DOHH2 (cell line): ENCODE measurements around the gene KLHL6.

ENCODE experiments used
- H3F3A ChIP-seq: fragments of 200-600 bp; sonication (generic), shearing (Covaris generic); 2 replicates; pipeline ENCODE4 v1.6.0; 2016; ENCODE audit warnings: antibody characterized with exemption, mild to moderate bottlenecking; ENCODE audit not compliant: control insufficient read depth, insufficient read depth
- H3K27ac ChIP-seq: fragments of 200-600 bp; sonication (generic); 2 replicates; pipeline ENCODE4 v1.5.1; 2014; ENCODE audit warnings: low read depth, mild to moderate bottlenecking, low read length, moderate library complexity
- H3K27me3 ChIP-seq: fragments of 200-600 bp; sonication (generic); 2 replicates; pipeline ENCODE4 v1.6.1; 2014; ENCODE audit warnings: mild to moderate bottlenecking, low read length, mixed read lengths; ENCODE audit not compliant: control insufficient read depth
- H3K36me3 ChIP-seq: fragments of 200-600 bp; sonication (generic); 2 replicates; pipeline ENCODE4 v1.6.1; 2014; ENCODE audit warnings: mild to moderate bottlenecking, low read length, moderate library complexity, mixed read lengths; ENCODE audit not compliant: control insufficient read depth
- H3K4me1 ChIP-seq: fragments of 200-600 bp; sonication (generic); 2 replicates; pipeline ENCODE4 v1.6.1; 2014; ENCODE audit warnings: mild to moderate bottlenecking, low read length, mixed read lengths; ENCODE audit not compliant: control insufficient read depth
- H3K4me2 ChIP-seq: fragments of 200-600 bp; sonication (generic); 2 replicates; pipeline ENCODE4 v1.6.0; 2014; ENCODE audit warnings: mild to moderate bottlenecking, low read length, moderate library complexity
- H3K4me3 ChIP-seq: fragments of 200-600 bp; sonication (generic); 2 replicates; pipeline ENCODE4 v1.5.1; 2014; ENCODE audit warnings: mild to moderate bottlenecking, low read length, mixed read lengths
- H3K79me2 ChIP-seq: fragments of 200-600 bp; sonication (generic); 2 replicates; pipeline ENCODE4 v1.6.1; 2014; ENCODE audit warnings: mild to moderate bottlenecking, low read length, mixed read lengths; ENCODE audit not compliant: control insufficient read depth
- H3K9me2 ChIP-seq: fragments of 200-600 bp; sonication (generic); replicated peaks from 2 replicates; pipeline ENCODE4 v1.6.1; 2014; ENCODE audit warnings: mild to moderate bottlenecking, low read length, mixed read lengths; ENCODE audit not compliant: control insufficient read depth
- H3K9me3 ChIP-seq: fragments of 200-600 bp; sonication (generic); 2 replicates; pipeline ENCODE4 v1.6.1; 2014; ENCODE audit warnings: antibody characterized with exemption, low read length, mixed read lengths; ENCODE audit not compliant: control insufficient read depth, insufficient read depth
- H4K20me1 ChIP-seq: fragments of 200-600 bp; sonication (generic); 2 replicates; pipeline ENCODE4 v1.6.0; 2014; ENCODE audit warnings: low read depth, mild to moderate bottlenecking, antibody characterized with exemption, low read length, moderate library complexity; ENCODE audit not compliant: control insufficient read depth, insufficient read depth
- CTCF ChIP-seq: fragments of 200-600 bp; sonication (generic); IDR thresholded peaks from one replicate; pipeline ENCODE4 v1.5.1; 2014; ENCODE audit warnings: antibody characterized with exemption, mild to moderate bottlenecking, low read depth, low read length; ENCODE audit not compliant: poor library complexity, severe bottlenecking
- EZH2phosphoT487 ChIP-seq: fragments of 200-600 bp; sonication (generic); IDR thresholded peaks from 2 replicates; pipeline ENCODE4 v1.6.1; 2017; ENCODE audit warnings: borderline replicate concordance, mild to moderate bottlenecking, antibody characterized with exemption, low read length, moderate library complexity, mixed read lengths

KLHL6 gene

GRCh38 chr3:183566880-183567279, 11.4 kb upstream of the KLHL6 start:
- Histone ChIP-seq H3K36me3 (no peaks in the 10 kb centered on the region), H3K4me1 (peaks cover 86% of the 10 kb centered on the region), H3K27ac (no peak overlapping the region), H3K79me2 (no peaks in the 10 kb centered on the region), H4K20me1 (no peaks in the 10 kb centered on the region), H3K4me2 (no peak overlapping the region), H3K9me2 (no peaks in the 10 kb centered on the region), H3K4me3 (no peak overlapping the region), H3F3A (peaks cover 9% of the 10 kb centered on the region), H3K9me3 (no peaks in the 10 kb centered on the region), H3K27me3 (no peaks in the 10 kb centered on the region)
- TF ChIP-seq CTCF = no peak
- TF ChIP-seq EZH2phosphoT487 = no peak

GRCh38 chr3:183564046-183564445, 8.5 kb upstream of the KLHL6 start:
- TF ChIP-seq CTCF = no peak
- TF ChIP-seq EZH2phosphoT487 = no peak
- Histone ChIP-seq H3K4me2 (peak overlapping the region; percentile 53), H3K4me3 (peak overlapping the region; percentile 15), H4K20me1 (no peaks in the 10 kb centered on the region), H3K27ac (peak overlapping the region; percentile 43), H3K4me1 (peaks cover 72% of the 10 kb centered on the region), H3F3A (peaks cover 12% of the 10 kb centered on the region), H3K9me2 (no peaks in the 10 kb centered on the region), H3K27me3 (no peaks in the 10 kb centered on the region), H3K9me3 (no peaks in the 10 kb centered on the region), H3K36me3 (no peaks in the 10 kb centered on the region), H3K79me2 (no peaks in the 10 kb centered on the region)

- no peak for TF ChIP-seq CTCF
- no peak for TF ChIP-seq EZH2phosphoT487
- Histone ChIP-seq H3K4me2 (peak overlapping the region; percentile 53), H4K20me1 (no peaks in the 10 kb centered on the region), H3K27ac (peak overlapping the region; percentile 43), H3K27me3 (no peaks in the 10 kb centered on the region), H3K9me2 (no peaks in the 10 kb centered on the region), H3K79me2 (no peaks in the 10 kb centered on the region), H3K36me3 (no peaks in the 10 kb centered on the region), H3K9me3 (no peaks in the 10 kb centered on the region), H3F3A (peaks cover 10% of the 10 kb centered on the region), H3K4me3 (peak overlapping the region; percentile 15), H3K4me1 (peaks cover 70% of the 10 kb centered on the region)
Measured at GRCh38 chr3:183563536-183563874, 8.0 kb upstream of the KLHL6 start.

DNA sequence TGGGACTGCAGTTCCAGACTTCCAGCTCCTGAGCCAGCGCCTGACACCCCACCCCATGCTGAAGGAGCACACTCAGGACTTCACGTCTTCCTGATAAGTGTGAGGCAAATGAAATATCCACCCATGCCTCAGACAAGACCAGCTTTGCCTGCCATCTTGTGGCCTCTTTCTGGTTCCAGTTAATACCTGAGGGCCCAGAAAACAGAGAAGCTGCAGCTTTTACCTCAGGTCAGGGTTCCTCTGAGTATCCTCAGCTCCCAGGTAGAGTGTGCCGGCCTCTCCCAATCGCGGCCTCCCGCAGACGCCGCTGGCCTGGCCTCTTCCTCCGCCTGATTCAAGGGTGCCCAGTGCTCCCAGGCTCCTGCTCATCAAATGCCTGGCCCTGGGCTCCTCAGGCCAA, 5.1 kb upstream of the KLHL6 start:
- H3F3A ChIP-seq = peaks cover 6% of the 10 kb centered on the region
- no peaks in the 10 kb centered on the region for H3K9me2 ChIP-seq
- TF ChIP-seq CTCF (peak; percentile 51), EZH2phosphoT487 (no peak)
- no peak overlapping the region for H3K27ac ChIP-seq
- H3K27me3 ChIP-seq = no peaks in the 10 kb centered on the region
- no peak overlapping the region for H3K4me3 ChIP-seq
- no peaks in the 10 kb centered on the region for H3K9me3 ChIP-seq
- peaks cover 80% of the 10 kb centered on the region for H3K4me1 ChIP-seq
- no peak overlapping the region for H3K4me2 ChIP-seq
- no peaks in the 10 kb centered on the region for H4K20me1 ChIP-seq
- peaks cover 11% of the 10 kb centered on the region for H3K79me2 ChIP-seq
- H3K36me3 ChIP-seq = no peaks in the 10 kb centered on the region
